HepG2 (cell line): ENCODE data around the gene PHF14. TPM values are rescaled to one million over a fixed set of nuclear protein-coding genes. Genes with fewer than 3 reads are reported as not detected.

Experiments used
- AHDC1 ChIP-seq: sonication (generic); formaldehyde crosslinking; IDR thresholded peaks from 2 replicates; pipeline ENCODE4 v1.5.1; 2020; ENCODE audit warnings: mild to moderate bottlenecking, missing genetic modification reagents, borderline replicate concordance
- CENPX ChIP-seq: sonication (generic); formaldehyde crosslinking; IDR thresholded peaks from 2 replicates; pipeline ENCODE4 v1.9.0; 2021; ENCODE audit warnings: mild to moderate bottlenecking, missing genetic modification reagents, moderate library complexity
- FOXO4 ChIP-seq: sonication (generic); formaldehyde crosslinking; conservative IDR thresholded peaks from 2 replicates; pipeline ENCODE4 v1.8.1; 2023; ENCODE audit warnings: missing genetic modification reagents
- HNF4G ChIP-seq, 2 experiments: sonication (generic) in 1 of 2; formaldehyde crosslinking in 1 of 2; IDR thresholded peaks; 2 replicates each; pipeline versions ENCODE4 v1.4.0 to v1.6.1; 2011 to 2020; ENCODE audit warnings: borderline replicate concordance in 2 of 2, low read depth in 2 of 2, mild to moderate bottlenecking in 2 of 2, low read length in 1 of 2, missing genetic modification reagents in 1 of 2, moderate library complexity in 1 of 2
- MLLT10 ChIP-seq: sonication (generic); formaldehyde crosslinking; IDR thresholded peaks from 2 replicates; pipeline ENCODE4 v1.4.0; 2020; ENCODE audit warnings: missing genetic modification reagents
- MTERF4 ChIP-seq: sonication (generic); formaldehyde crosslinking; IDR thresholded peaks from 2 replicates; pipeline ENCODE4 v1.8.0; 2023; ENCODE audit warnings: mild to moderate bottlenecking, missing genetic modification reagents
- NAIF1 ChIP-seq: sonication (generic); formaldehyde crosslinking; IDR thresholded peaks from 2 replicates; pipeline ENCODE4 v1.5.0; 2020; ENCODE audit warnings: mild to moderate bottlenecking, missing genetic modification reagents, borderline replicate concordance
- PCBP1 ChIP-seq: fragments of 200-400 bp; formaldehyde crosslinking; IDR thresholded peaks from 2 replicates; pipeline ENCODE4 v1.6.1; 2017; ENCODE audit warnings: mild to moderate bottlenecking, low read depth, low read length, borderline replicate concordance
- RARG ChIP-seq: sonication (generic); formaldehyde crosslinking; IDR thresholded peaks from 2 replicates; pipeline ENCODE4 v1.4.0; 2020; ENCODE audit warnings: low read depth, mild to moderate bottlenecking, missing genetic modification reagents
- SATB2 ChIP-seq: sonication (generic); formaldehyde crosslinking; IDR thresholded peaks from 2 replicates; pipeline ENCODE4 v1.5.0; 2020; ENCODE audit warnings: missing genetic modification reagents
- TBX3 ChIP-seq: fragments of 450-650 bp; IDR thresholded peaks from 2 replicates; pipeline ENCODE4 v1.6.1; 2017; ENCODE audit warnings: antibody characterized with exemption, mild to moderate bottlenecking, inconsistent platforms, borderline replicate concordance
- ZBTB4 ChIP-seq: sonication (generic); formaldehyde crosslinking; IDR thresholded peaks from 2 replicates; pipeline ENCODE4 v1.4.0; 2020; ENCODE audit warnings: missing genetic modification reagents, mild to moderate bottlenecking, borderline replicate concordance
- ZKSCAN8 ChIP-seq: IDR thresholded peaks from 2 replicates; pipeline ENCODE4 v1.6.1; 2016; ENCODE audit warnings: borderline replicate concordance, missing genetic modification reagents, missing compliant biosample characterization
- polyA plus RNA-seq, 8 experiments: library from polyadenylated mRNA; depleted of rRNA in 3 of 8; stranded (reverse) in 7 of 8; unstranded in 1 of 8; fragments of >200 nt; fragmentation: Illumina TruSeq in 4 of 8; extraction: Trizol in 4 of 8; gene quantifications; 2 replicates each; pipeline versions ENCODE4 v1.2.1 to v1.2.3, GENCODE V29; 2011 to 2016; ENCODE audit warnings: low read depth in 4 of 8, missing spikeins in 1 of 8, mixed read lengths in 1 of 8; ENCODE audit not compliant: insufficient read depth in 1 of 8
- total RNA-seq, 5 experiments: library from RNA; depleted of rRNA; stranded (reverse); fragments of >200 nt; fragmentation: Illumina TruSeq; extraction: Trizol; gene quantifications; 2 replicates each; pipeline ENCODE4 v1.2.3, GENCODE V29; 2016; ENCODE audit warnings: low read depth in 1 of 5

PHF14 gene
- total and polyA plus RNA-seq, 2 of the 13 experiments (the other 11 are each of a cell fraction or from before 2014, with no cell fraction given) = 18.9 to 68.7 TPM

- TF ChIP-seq RARG (CRISPR knock-in tag) (no peak), ZBTB4 (CRISPR knock-in tag) (no peak), MLLT10 (no peak), FOXO4 (CRISPR knock-in tag) (no peak), PCBP1 (no peak), TBX3 (no peak), HNF4G (IDR thresholded peaks at IDR 0.05; ENCODE audit: borderline replicate concordance, low read depth, low read length) (peak; percentile 91), HNF4G (CRISPR knock-in tag; IDR thresholded peaks at IDR 0.05; ENCODE audit: borderline replicate concordance, low read depth) (peak; percentile 65; the same call in 1 of the 2 replicates), CENPX (CRISPR knock-in tag) (no peak), MTERF4 (CRISPR knock-in tag) (no peak), AHDC1 (CRISPR knock-in tag) (peak; percentile 44; the same call in 1 of the 2 replicates), NAIF1 (CRISPR knock-in tag) (no peak), SATB2 (no peak), ZKSCAN8 (0 out of 2 replicates have a peak, but pooled peaks have one; percentile 20)
Measured at GRCh38 chr7:10973061-10973941, at the start of gene PHF14 (continued).
